ENCODE results near the gene DPEP2. TPM values are rescaled to one million over a fixed set of nuclear protein-coding genes. Genes with fewer than 3 reads are reported as not detected.
A peak's percentile ranks its signal among the peaks of the same experiment; 100 is the strongest.
"Not testable (repeated sequence)": the region's sequence is repeated elsewhere in the genome, so short reads cannot be mapped to it uniquely, and the experiment has no call there.

Gene DPEP2
- polyA plus RNA-seq, 3 donors = 0.51 to 0.86 (median 0.62) TPM

- DNase-seq (ENCODE audit: extremely low read depth in 1 of 11, low read depth in 9 of 11, low spot score in 4 of 11) = no peak
These were observed 14.2 kb upstream of the DPEP2 start for GRCh38 chr16:68013440-68013839.

- not testable (repeated sequence) for DNase-seq (ENCODE audit: extremely low read depth in 1 of 11, low read depth in 9 of 11, low spot score in 4 of 11)
These were observed 10.6 kb upstream of the DPEP2 start for GRCh38 chr16:68009872-68010271.

GRCh38 chr16:68009157-68009735, 10.0 kb upstream of the DPEP2 start:
- no peak for DNase-seq (ENCODE audit: extremely low read depth in 1 of 11, low read depth in 9 of 11, low spot score in 4 of 11)

- no peak for DNase-seq (ENCODE audit: extremely low read depth in 1 of 11, low read depth in 9 of 11, low spot score in 4 of 11)
These were observed 6.6 kb upstream of the DPEP2 start for GRCh38 chr16:68005786-68006286.

- no peak for DNase-seq (ENCODE audit: extremely low read depth in 1 of 11, low read depth in 9 of 11, low spot score in 4 of 11)
These were observed 5.9 kb upstream of the DPEP2 start for GRCh38 chr16:68005211-68005610.

- no peak for DNase-seq (ENCODE audit: extremely low read depth in 1 of 11, low read depth in 9 of 11, low spot score in 4 of 11)
These were observed 3.7 kb upstream of the DPEP2 start for GRCh38 chr16:68003031-68003430.

GRCh38 chr16:68000450-68000849, 1.2 kb upstream of the DPEP2 start:
- no peak for DNase-seq (ENCODE audit: extremely low read depth in 1 of 11, low read depth in 9 of 11, low spot score in 4 of 11)

- DNase-seq (ENCODE audit: extremely low read depth in 1 of 11, low read depth in 9 of 11, low spot score in 4 of 11) = no peak
These were observed 701 bp upstream of the DPEP2 start for GRCh38 chr16:67999985-68000384.

- not testable (repeated sequence) for DNase-seq (ENCODE audit: extremely low read depth in 1 of 11, low read depth in 9 of 11, low spot score in 4 of 11)
These were observed 979 bp downstream of the DPEP2 start for GRCh38 chr16:67998231-67998778.

GRCh38 chr16:67996666-67997065, 2.6 kb downstream of the DPEP2 start:
- no peak for DNase-seq (ENCODE audit: extremely low read depth in 1 of 11, low read depth in 9 of 11, low spot score in 4 of 11)

GRCh38 chr16:67995423-67995822, 3.9 kb downstream of the DPEP2 start:
- DNase-seq (ENCODE audit: extremely low read depth in 1 of 11, low read depth in 9 of 11, low spot score in 4 of 11) = no peak

- not testable (repeated sequence) for DNase-seq (ENCODE audit: extremely low read depth in 1 of 11, low read depth in 9 of 11, low spot score in 4 of 11)
These were observed 5.3 kb downstream of the DPEP2 start for GRCh38 chr16:67994040-67994408.

- peak in 7 of 11 donors; percentile 13 to 67 (median 59) for DNase-seq (ENCODE audit: extremely low read depth in 1 of 11, low read depth in 9 of 11, low spot score in 4 of 11)
These were observed 5.9 kb downstream of the DPEP2 start for GRCh38 chr16:67993207-67994039.

GRCh38 chr16:67992661-67993206, 6.5 kb downstream of the DPEP2 start:
- DNase-seq (ENCODE audit: extremely low read depth in 1 of 11, low read depth in 9 of 11, low spot score in 4 of 11) = no peak

- no peak for DNase-seq (ENCODE audit: extremely low read depth in 1 of 11, low read depth in 9 of 11, low spot score in 4 of 11)
These were observed 9.3 kb downstream of the DPEP2 start for GRCh38 chr16:67990018-67990386.

- DNase-seq (ENCODE audit: extremely low read depth in 1 of 11, low read depth in 9 of 11, low spot score in 4 of 11) = no peak
These were observed 9.8 kb downstream of the DPEP2 start for GRCh38 chr16:67989322-67990017.

- DNase-seq (ENCODE audit: extremely low read depth in 1 of 11, low read depth in 9 of 11, low spot score in 4 of 11) = no peak
These were observed 10.6 kb downstream of the DPEP2 start for GRCh38 chr16:67988675-67989074.

- DNase-seq (ENCODE audit: extremely low read depth in 1 of 11, low read depth in 9 of 11, low spot score in 4 of 11) = no peak
These were observed 11.7 kb downstream of the DPEP2 start for GRCh38 chr16:67987460-67988160.

- DNase-seq (ENCODE audit: extremely low read depth in 1 of 11, low read depth in 9 of 11, low spot score in 4 of 11) = no peak
These were observed 12.3 kb downstream of the DPEP2 start for GRCh38 chr16:67986949-67987348.
